Measurements from ENCODE around the gene EIF1. TPM values are rescaled to one million over a fixed set of nuclear protein-coding genes. Genes with fewer than 3 reads are reported as not detected.
A peak's percentile ranks its signal among the peaks of the same experiment; 100 is the strongest.

EIF1 gene
- total RNA-seq, 3 donors from 2014 or later: 217 to 850 (median 260) TPM

GRCh38 chr17:41665566-41666236, 23.0 kb upstream of the EIF1 start:
- intact Hi-C loops (cut with DNase I; ENCODE audit: low total_unique reads): no loop called here
- peak; percentile 91 to 93 for DNase-seq (ENCODE audit: low spot score in 2 of 2)
- Histone ChIP-seq H3K27ac (peak overlapping the region; percentile 93 to 94), H3K4me1 (peaks cover 0 to 9% of the 10 kb centered on the region in 2 donors), H3K27me3 (no peaks in the 10 kb centered on the region), H3K9me3 (no peaks in the 10 kb centered on the region), H3K36me3 (no peaks in the 10 kb centered on the region), H3K4me3 (peak overlapping the region; percentile 40 to 72 (median 52))
- TF ChIP-seq CTCF (IDR thresholded peaks at IDR 0.05) (peak; percentile 93 to 96 (median 95)), POLR2A (IDR thresholded peaks at IDR 0.05) (peak; percentile 34), POLR2AphosphoS5 (IDR thresholded peaks at IDR 0.05) (peak; percentile 49 to 89 (median 59))

- Histone ChIP-seq H3K36me3 (no peaks in the 10 kb centered on the region), H3K4me1 (peaks cover 0 to 9% of the 10 kb centered on the region in 2 donors), H3K9me3 (no peaks in the 10 kb centered on the region), H3K27ac (peak overlapping the region; percentile 93 to 94), H3K27me3 (no peaks in the 10 kb centered on the region), H3K4me3 (peak overlapping the region; percentile 40 to 72 (median 52))
- DNase-seq (ENCODE audit: low spot score in 2 of 2): peak in 1 of 2 donors; percentile 51
- TF ChIP-seq CTCF (IDR thresholded peaks at IDR 0.05): peak in 1 of 3 donors; percentile 8
- no peak for TF ChIP-seq POLR2AphosphoS5 (IDR thresholded peaks at IDR 0.05)
- no peak for TF ChIP-seq POLR2A (IDR thresholded peaks at IDR 0.05)
- intact Hi-C loops (cut with DNase I; ENCODE audit: low total_unique reads): no loop called here
These were observed 22.4 kb upstream of the EIF1 start for GRCh38 chr17:41666237-41666641.

GRCh38 chr17:41666708-41667279, 21.9 kb upstream of the EIF1 start:
- Histone ChIP-seq H3K27ac (peak overlapping the region; percentile 93 to 94), H3K27me3 (no peaks in the 10 kb centered on the region), H3K36me3 (no peaks in the 10 kb centered on the region), H3K9me3 (no peaks in the 10 kb centered on the region), H3K4me1 (peaks cover 0 to 9% of the 10 kb centered on the region in 2 donors), H3K4me3 (peak overlapping the region; percentile 40 to 72 (median 52))
- intact Hi-C loops (cut with DNase I; ENCODE audit: low total_unique reads): no loop called here
- peak; percentile 71 to 89 for DNase-seq (ENCODE audit: low spot score in 2 of 2)
- no peak for TF ChIP-seq POLR2A (IDR thresholded peaks at IDR 0.05)
- peak in 1 of 3 donors; percentile 16 for TF ChIP-seq POLR2AphosphoS5 (IDR thresholded peaks at IDR 0.05)
- peak; percentile 92 to 98 (median 97) for TF ChIP-seq CTCF (IDR thresholded peaks at IDR 0.05)

- H3K27me3 ChIP-seq: no peaks in the 10 kb centered on the region
- TF ChIP-seq POLR2A (IDR thresholded peaks at IDR 0.05) (no peak), POLR2AphosphoS5 (IDR thresholded peaks at IDR 0.05) (no peak), CTCF (IDR thresholded peaks at IDR 0.05) (peak in 2 of 3 donors; percentile 1)
- peak overlapping the region; percentile 93 to 94 for H3K27ac ChIP-seq
- H3K4me3 ChIP-seq: no peak overlapping the region
- no peaks in the 10 kb centered on the region for H3K36me3 ChIP-seq
- H3K9me3 ChIP-seq: no peaks in the 10 kb centered on the region
- peaks cover 0 to 9% of the 10 kb centered on the region in 2 donors for H3K4me1 ChIP-seq
- no peak for DNase-seq (ENCODE audit: low spot score in 2 of 2)
- intact Hi-C loops (cut with DNase I; ENCODE audit: low total_unique reads): no loop called here
These were observed 21.2 kb upstream of the EIF1 start for GRCh38 chr17:41667280-41668041.
